ENCODE data around the gene TSSC4. TPM values are rescaled to one million over a fixed set of nuclear protein-coding genes. Genes with fewer than 3 reads are reported as not detected.

The TSSC4 gene
- total RNA-seq, 4 donors from 2014 or later: 13.3 to 38.9 (median 36.0) TPM

DNA sequence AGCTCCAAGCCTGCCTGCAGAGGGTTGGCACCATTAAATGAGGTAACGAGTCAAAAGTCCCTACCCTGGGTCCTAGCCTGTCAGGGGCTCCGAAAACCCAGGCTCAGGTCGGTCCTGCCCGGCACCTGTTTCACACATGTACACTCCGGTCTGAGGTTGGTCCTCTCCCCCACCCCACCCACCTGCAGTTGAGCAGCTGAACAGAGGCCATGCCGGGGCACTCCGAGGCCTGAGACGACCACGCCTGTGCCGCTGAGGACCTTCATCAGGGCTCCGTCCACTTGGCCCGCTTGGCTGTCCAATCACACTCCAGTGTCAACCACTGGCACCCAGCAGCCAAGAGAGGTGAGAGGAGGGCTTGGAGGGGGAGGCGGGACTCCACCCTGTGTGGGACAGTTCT is 1.6 kb downstream of the TSSC4 start:
- Histone ChIP-seq H3K4me1 (peaks cover 15 to 26% (median 23%) of the 10 kb centered on the region in 4 donors), H3K27ac (peak overlapping the region in 1 of 4 donors; percentile 97), H3K9me3 (no peaks in the 10 kb centered on the region), H3K27me3 (no peaks in the 10 kb centered on the region), H3K4me3 (peak overlapping the region in 1 of 4 donors; percentile 99), H3K36me3 (peaks cover 0 to 8% (median 3%) of the 10 kb centered on the region in 4 donors)
- 90% methylated on average over 13 of the region's 13 CpGs; no CpG with 5 or more reads in 1 of the 2 donors for WGBS, 2 donors (ENCODE audit: low coverage in 1 of 2)
- intact Hi-C loops (cut with DNase I; ENCODE audit: low total_unique reads) (no loop called here), in situ Hi-C loops (cut with MboI; ENCODE audit: low pct_ligation_motif_present in 1 of 4, low pct_unique_long_range_greater_than_20kb in 1 of 4, low sequenced_read_pairs in 3 of 4) (loop anchor here in 1 of 4 donors (25.0 kb wide), 1 partner anchor 215 kb away; no protein-coding TSS in a partner anchor)
- DNase-seq: no peak
- TF ChIP-seq EP300 (IDR thresholded peaks at IDR 0.05; ENCODE audit: low read depth): no peak
- no peak for TF ChIP-seq POLR2A (IDR thresholded peaks at IDR 0.05)
- TF ChIP-seq, protein P1, sequence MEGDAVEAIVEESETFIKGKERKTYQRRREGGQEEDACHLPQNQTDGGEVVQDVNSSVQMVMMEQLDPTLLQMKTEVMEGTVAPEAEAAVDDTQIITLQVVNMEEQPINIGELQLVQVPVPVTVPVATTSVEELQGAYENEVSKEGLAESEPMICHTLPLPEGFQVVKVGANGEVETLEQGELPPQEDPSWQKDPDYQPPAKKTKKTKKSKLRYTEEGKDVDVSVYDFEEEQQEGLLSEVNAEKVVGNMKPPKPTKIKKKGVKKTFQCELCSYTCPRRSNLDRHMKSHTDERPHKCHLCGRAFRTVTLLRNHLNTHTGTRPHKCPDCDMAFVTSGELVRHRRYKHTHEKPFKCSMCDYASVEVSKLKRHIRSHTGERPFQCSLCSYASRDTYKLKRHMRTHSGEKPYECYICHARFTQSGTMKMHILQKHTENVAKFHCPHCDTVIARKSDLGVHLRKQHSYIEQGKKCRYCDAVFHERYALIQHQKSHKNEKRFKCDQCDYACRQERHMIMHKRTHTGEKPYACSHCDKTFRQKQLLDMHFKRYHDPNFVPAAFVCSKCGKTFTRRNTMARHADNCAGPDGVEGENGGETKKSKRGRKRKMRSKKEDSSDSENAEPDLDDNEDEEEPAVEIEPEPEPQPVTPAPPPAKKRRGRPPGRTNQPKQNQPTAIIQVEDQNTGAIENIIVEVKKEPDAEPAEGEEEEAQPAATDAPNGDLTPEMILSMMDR (IDR thresholded peaks at IDR 0.05): no peak
- no peak for TF ChIP-seq POLR2AphosphoS5 (IDR thresholded peaks at IDR 0.05)

DNA sequence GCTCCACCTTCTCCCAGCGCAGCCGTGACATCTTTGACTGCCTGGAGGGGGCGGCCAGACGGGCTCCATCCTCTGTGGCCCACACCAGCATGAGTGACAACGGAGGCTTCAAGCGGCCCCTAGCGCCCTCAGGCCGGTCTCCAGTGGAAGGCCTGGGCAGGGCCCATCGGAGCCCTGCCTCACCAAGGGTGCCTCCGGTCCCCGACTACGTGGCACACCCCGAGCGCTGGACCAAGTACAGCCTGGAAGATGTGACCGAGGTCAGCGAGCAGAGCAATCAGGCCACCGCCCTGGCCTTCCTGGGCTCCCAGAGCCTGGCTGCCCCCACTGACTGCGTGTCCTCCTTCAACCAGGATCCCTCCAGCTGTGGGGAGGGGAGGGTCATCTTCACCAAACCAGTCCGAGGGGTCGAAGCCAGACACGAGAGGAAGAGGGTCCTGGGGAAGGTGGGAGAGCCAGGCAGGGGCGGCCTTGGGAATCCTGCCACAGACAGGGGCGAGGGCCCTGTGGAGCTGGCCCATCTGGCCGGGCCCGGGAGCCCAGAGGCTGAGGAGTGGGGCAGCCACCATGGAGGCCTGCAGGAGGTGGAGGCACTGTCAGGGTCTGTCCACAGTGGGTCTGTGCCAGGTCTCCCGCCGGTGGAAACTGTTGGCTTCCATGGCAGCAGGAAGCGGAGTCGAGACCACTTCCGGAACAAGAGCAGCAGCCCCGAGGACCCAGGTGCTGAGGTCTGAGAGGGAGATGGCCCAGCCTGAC is 2.5 kb downstream of the TSSC4 start:
- DNase-seq: no peak
- 88% methylated on average over 30 of the region's 31 CpGs; no CpG with 5 or more reads in 1 of the 2 donors for WGBS, 2 donors (ENCODE audit: low coverage in 1 of 2)
- Histone ChIP-seq H3K4me3 (no peak overlapping the region), H3K27me3 (no peaks in the 10 kb centered on the region), H3K27ac (no peak overlapping the region), H3K9me3 (no peaks in the 10 kb centered on the region), H3K4me1 (peaks cover 15 to 26% (median 23%) of the 10 kb centered on the region in 4 donors), H3K36me3 (peaks cover 0 to 8% (median 3%) of the 10 kb centered on the region in 4 donors)
- in situ Hi-C loops (cut with MboI; ENCODE audit: low pct_ligation_motif_present in 1 of 4, low pct_unique_long_range_greater_than_20kb in 1 of 4, low sequenced_read_pairs in 3 of 4): loop anchor here in 1 of 4 donors (25.0 kb wide), 1 partner anchor 216 kb away; no protein-coding TSS in a partner anchor
- TF ChIP-seq, protein P1 (IDR thresholded peaks at IDR 0.05): no peak
- TF ChIP-seq POLR2A (IDR thresholded peaks at IDR 0.05) (no peak), POLR2AphosphoS5 (IDR thresholded peaks at IDR 0.05) (no peak), EP300 (IDR thresholded peaks at IDR 0.05; ENCODE audit: low read depth) (no peak)
- intact Hi-C loops (cut with DNase I; ENCODE audit: low total_unique reads): no loop called here

DNA sequence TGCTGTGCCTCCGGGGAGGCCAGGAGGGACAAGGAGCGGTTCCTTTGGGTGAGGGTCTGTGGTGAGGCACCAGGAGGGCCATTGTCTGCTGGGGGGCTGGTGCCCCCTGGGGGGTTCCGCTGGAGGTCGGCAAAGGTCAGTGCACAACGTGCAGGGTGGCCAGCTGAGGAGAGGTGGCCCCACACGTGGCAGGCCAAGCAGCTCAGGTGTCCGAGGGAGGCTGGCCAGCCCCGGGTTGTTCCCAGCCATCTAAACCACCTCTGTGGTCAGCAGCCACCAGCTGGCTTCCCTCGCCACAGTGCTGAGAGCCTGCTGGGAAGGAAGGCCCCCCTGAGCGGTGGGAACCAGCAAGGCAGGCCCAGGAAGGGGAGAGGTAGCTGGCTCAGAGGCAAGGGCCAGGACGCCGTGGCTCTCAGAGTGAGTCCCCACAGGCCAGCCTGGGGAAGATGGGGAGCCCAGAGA is 4.2 kb downstream of the TSSC4 start:
- no peak for DNase-seq
- intact Hi-C loops (cut with DNase I; ENCODE audit: low total_unique reads) (no loop called here), in situ Hi-C loops (cut with MboI; ENCODE audit: low pct_ligation_motif_present in 1 of 4, low pct_unique_long_range_greater_than_20kb in 1 of 4, low sequenced_read_pairs in 3 of 4) (loop anchor here in 1 of 4 donors (25.0 kb wide), 1 partner anchor 217 kb away; no protein-coding TSS in a partner anchor)

DNA sequence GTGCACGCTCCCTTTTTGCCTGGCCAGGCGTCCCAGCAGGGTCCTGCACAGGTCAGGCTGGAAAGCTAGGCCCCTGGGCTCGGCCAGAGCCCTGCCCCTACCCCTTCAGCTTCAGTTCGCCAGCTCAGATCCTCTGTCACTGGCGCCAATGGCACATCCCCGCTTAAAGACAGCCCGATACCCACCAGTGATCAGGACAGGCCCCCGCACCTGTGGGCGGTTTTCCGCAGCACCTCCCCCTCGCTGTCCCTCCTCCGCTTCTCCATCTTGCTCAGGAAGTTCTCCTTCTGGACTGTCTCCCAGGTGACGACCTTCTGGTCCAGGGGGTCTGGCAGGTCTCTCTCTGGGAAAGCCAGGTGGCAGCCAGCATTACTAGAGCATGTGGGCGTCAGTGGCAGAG is 5.9 kb downstream of the TSSC4 start:
- H3K4me1 ChIP-seq: peaks cover 5 to 8% (median 8%) of the 10 kb centered on the region in 4 donors
- in situ Hi-C loops (cut with MboI; ENCODE audit: low pct_ligation_motif_present in 1 of 4, low pct_unique_long_range_greater_than_20kb in 1 of 4, low sequenced_read_pairs in 3 of 4) (loop anchor here in 1 of 4 donors (25.0 kb wide), 1 partner anchor 219 kb away; no protein-coding TSS in a partner anchor), intact Hi-C loops (cut with DNase I; ENCODE audit: low total_unique reads) (no loop called here)
- H3K4me3 ChIP-seq: no peak overlapping the region
- TF ChIP-seq POLR2AphosphoS5 (IDR thresholded peaks at IDR 0.05) (no peak), POLR2A (IDR thresholded peaks at IDR 0.05) (no peak)
- TF ChIP-seq, protein P1 (IDR thresholded peaks at IDR 0.05): no peak
- no peaks in the 10 kb centered on the region for H3K9me3 ChIP-seq
- H3K27me3 ChIP-seq: peaks cover 25% of the 10 kb centered on the region
- no peak overlapping the region for H3K27ac ChIP-seq
- WGBS, 2 donors (ENCODE audit: low coverage in 1 of 2): 79% methylated on average over 14 of the region's 14 CpGs; no CpG with 5 or more reads in 1 of the 2 donors
- no peak for DNase-seq
- peaks cover 0 to 8% (median 3%) of the 10 kb centered on the region in 4 donors for H3K36me3 ChIP-seq

More for the DNA sequence above, 4.2 kb downstream of the TSSC4 start:
- Histone ChIP-seq H3K27me3 (peaks cover 14% of the 10 kb centered on the region), H3K27ac (no peak overlapping the region), H3K4me3 (no peak overlapping the region), H3K4me1 (peaks cover 7 to 12% (median 12%) of the 10 kb centered on the region in 4 donors), H3K9me3 (no peaks in the 10 kb centered on the region), H3K36me3 (peaks cover 0 to 8% (median 3%) of the 10 kb centered on the region in 4 donors)
- 69 to 82% methylated on average over 4 to 12 of the region's 12 CpGs for WGBS, 2 donors (ENCODE audit: low coverage in 1 of 2)
- TF ChIP-seq POLR2A (IDR thresholded peaks at IDR 0.05): no peak
- peak in 1 of 3 donors; percentile 4 for TF ChIP-seq POLR2AphosphoS5 (IDR thresholded peaks at IDR 0.05)
